Measurements from ENCODE around the gene DAZAP2. TPM values are rescaled to one million over a fixed set of nuclear protein-coding genes. Genes with fewer than 3 reads are reported as not detected.

DAZAP2 gene
- total and polyA plus RNA-seq, 2 of the 13 experiments (the other 11 are each of a cell fraction or from before 2014, with no cell fraction given): 64.5 to 222 TPM

DNA sequence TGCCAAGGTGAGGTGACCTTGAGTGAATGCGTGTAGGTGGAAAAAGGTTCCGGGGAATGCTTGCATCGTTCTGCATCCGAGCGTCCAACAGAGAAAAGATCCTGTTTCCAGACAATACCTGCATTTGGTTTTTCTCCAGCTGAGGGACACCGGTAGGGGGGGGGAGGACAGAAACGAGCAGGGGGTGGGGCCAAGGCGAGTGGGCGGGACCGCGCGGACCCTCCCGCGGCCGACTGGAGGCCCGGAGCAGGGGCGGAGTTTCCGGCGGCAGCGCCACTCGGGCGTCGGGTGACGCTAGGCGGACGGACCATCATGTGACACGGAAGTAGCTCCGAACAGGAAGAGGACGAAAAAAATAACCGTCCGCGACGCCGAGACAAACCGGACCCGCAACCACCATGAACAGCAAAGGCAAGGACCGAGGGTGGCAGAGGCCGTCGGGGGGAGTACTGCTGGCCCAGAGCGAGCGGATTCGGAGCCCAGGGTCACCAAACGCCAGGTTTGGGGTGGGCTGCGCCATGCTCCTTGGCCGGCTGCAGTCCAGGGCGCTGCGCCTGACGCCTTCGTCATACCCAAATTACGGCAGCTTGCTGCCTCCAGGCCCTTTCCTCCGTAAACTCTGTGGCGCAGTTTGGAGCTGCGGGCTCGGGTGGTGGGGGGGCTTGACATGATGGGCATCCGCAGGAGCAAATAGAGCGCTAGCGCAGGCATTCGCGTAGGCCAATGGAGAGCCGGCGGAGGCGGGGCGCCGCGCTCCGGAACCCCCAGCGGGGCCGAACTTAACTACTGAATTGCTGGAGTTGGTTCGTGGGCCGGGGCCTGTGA lies at the start of gene DAZAP2 (continued):
- TF ChIP-seq ZNF451 (CRISPR knock-in tag; IDR thresholded peaks at IDR 0.05) (no peak), HDAC6 (IDR thresholded peaks at IDR 0.05; ENCODE audit: low read depth, low read length) (no peak), ARNTL (CRISPR knock-in tag; IDR thresholded peaks at IDR 0.05) (no peak; the same call in 1 of the 2 replicates), NBN (conservative IDR thresholded peaks at IDR 0.05) (no peak), ZNF768 (CRISPR knock-in tag; IDR thresholded peaks at IDR 0.05) (peak; percentile 82; the same call in 1 of the 2 replicates), CBX5 (CRISPR knock-in tag; IDR thresholded peaks at IDR 0.05; ENCODE audit: borderline replicate concordance) (no peak), STAT5B (CRISPR knock-in tag; IDR thresholded peaks at IDR 0.05) (no peak), TSC22D2 (CRISPR knock-in tag; IDR thresholded peaks at IDR 0.05; ENCODE audit: borderline replicate concordance) (peak; percentile 52; the same call in 1 of the 2 replicates), ZFY (CRISPR knock-in tag; IDR thresholded peaks at IDR 0.05) (peak; percentile 78), MTA1 (CRISPR knock-in tag; IDR thresholded peaks at IDR 0.05; ENCODE audit: borderline replicate concordance) (no peak), FOXC1 (CRISPR knock-in tag; IDR thresholded peaks at IDR 0.05; ENCODE audit: borderline replicate concordance) (peak; percentile 33; the same call in 1 of the 2 replicates), RAD51 (IDR thresholded peaks at IDR 0.05; ENCODE audit: borderline replicate concordance) (peak; percentile 58), TRIM24 (CRISPR knock-in tag; IDR thresholded peaks at IDR 0.05) (no peak), ZNF317 (CRISPR knock-in tag; IDR thresholded peaks at IDR 0.05) (0 out of 2 replicates have a peak, but pooled peaks have one; percentile 26), SALL1 (CRISPR knock-in tag; IDR thresholded peaks at IDR 0.05) (no peak; the same call in 1 of the 2 replicates)
- TF ChIP-seq, protein P1, sequence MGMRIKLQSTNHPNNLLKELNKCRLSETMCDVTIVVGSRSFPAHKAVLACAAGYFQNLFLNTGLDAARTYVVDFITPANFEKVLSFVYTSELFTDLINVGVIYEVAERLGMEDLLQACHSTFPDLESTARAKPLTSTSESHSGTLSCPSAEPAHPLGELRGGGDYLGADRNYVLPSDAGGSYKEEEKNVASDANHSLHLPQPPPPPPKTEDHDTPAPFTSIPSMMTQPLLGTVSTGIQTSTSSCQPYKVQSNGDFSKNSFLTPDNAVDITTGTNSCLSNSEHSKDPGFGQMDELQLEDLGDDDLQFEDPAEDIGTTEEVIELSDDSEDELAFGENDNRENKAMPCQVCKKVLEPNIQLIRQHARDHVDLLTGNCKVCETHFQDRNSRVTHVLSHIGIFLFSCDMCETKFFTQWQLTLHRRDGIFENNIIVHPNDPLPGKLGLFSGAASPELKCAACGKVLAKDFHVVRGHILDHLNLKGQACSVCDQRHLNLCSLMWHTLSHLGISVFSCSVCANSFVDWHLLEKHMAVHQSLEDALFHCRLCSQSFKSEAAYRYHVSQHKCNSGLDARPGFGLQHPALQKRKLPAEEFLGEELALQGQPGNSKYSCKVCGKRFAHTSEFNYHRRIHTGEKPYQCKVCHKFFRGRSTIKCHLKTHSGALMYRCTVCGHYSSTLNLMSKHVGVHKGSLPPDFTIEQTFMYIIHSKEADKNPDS (CRISPR knock-in tag; IDR thresholded peaks at IDR 0.05): no peak
- TF ChIP-seq, protein P2, sequence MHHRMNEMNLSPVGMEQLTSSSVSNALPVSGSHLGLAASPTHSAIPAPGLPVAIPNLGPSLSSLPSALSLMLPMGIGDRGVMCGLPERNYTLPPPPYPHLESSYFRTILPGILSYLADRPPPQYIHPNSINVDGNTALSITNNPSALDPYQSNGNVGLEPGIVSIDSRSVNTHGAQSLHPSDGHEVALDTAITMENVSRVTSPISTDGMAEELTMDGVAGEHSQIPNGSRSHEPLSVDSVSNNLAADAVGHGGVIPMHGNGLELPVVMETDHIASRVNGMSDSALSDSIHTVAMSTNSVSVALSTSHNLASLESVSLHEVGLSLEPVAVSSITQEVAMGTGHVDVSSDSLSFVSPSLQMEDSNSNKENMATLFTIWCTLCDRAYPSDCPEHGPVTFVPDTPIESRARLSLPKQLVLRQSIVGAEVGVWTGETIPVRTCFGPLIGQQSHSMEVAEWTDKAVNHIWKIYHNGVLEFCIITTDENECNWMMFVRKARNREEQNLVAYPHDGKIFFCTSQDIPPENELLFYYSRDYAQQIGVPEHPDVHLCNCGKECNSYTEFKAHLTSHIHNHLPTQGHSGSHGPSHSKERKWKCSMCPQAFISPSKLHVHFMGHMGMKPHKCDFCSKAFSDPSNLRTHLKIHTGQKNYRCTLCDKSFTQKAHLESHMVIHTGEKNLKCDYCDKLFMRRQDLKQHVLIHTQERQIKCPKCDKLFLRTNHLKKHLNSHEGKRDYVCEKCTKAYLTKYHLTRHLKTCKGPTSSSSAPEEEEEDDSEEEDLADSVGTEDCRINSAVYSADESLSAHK (CRISPR knock-in tag; IDR thresholded peaks at IDR 0.05; ENCODE audit: borderline replicate concordance): no peak
- TF ChIP-seq, protein P3, sequence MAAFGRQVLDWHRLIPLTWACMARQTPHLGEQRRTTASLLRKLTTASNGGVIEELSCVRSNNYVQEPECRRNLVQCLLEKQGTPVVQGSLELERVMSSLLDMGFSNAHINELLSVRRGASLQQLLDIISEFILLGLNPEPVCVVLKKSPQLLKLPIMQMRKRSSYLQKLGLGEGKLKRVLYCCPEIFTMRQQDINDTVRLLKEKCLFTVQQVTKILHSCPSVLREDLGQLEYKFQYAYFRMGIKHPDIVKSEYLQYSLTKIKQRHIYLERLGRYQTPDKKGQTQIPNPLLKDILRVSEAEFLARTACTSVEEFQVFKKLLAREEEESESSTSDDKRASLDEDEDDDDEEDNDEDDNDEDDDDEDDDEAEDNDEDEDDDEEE (CRISPR knock-in tag; IDR thresholded peaks at IDR 0.05): no peak; the same call in 1 of the 2 replicates
- TF ChIP-seq, protein P4, sequence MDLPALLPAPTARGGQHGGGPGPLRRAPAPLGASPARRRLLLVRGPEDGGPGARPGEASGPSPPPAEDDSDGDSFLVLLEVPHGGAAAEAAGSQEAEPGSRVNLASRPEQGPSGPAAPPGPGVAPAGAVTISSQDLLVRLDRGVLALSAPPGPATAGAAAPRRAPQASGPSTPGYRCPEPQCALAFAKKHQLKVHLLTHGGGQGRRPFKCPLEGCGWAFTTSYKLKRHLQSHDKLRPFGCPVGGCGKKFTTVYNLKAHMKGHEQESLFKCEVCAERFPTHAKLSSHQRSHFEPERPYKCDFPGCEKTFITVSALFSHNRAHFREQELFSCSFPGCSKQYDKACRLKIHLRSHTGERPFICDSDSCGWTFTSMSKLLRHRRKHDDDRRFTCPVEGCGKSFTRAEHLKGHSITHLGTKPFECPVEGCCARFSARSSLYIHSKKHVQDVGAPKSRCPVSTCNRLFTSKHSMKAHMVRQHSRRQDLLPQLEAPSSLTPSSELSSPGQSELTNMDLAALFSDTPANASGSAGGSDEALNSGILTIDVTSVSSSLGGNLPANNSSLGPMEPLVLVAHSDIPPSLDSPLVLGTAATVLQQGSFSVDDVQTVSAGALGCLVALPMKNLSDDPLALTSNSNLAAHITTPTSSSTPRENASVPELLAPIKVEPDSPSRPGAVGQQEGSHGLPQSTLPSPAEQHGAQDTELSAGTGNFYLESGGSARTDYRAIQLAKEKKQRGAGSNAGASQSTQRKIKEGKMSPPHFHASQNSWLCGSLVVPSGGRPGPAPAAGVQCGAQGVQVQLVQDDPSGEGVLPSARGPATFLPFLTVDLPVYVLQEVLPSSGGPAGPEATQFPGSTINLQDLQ (CRISPR knock-in tag; IDR thresholded peaks at IDR 0.05): no peak
- TF ChIP-seq, protein P5, sequence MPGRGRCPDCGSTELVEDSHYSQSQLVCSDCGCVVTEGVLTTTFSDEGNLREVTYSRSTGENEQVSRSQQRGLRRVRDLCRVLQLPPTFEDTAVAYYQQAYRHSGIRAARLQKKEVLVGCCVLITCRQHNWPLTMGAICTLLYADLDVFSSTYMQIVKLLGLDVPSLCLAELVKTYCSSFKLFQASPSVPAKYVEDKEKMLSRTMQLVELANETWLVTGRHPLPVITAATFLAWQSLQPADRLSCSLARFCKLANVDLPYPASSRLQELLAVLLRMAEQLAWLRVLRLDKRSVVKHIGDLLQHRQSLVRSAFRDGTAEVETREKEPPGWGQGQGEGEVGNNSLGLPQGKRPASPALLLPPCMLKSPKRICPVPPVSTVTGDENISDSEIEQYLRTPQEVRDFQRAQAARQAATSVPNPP (CRISPR knock-in tag; IDR thresholded peaks at IDR 0.05): 0 out of 2 replicates have a peak, but pooled peaks have one; percentile 29

Data from HepG2 (cell line).